ACC112 (cell line): ENCODE measurements around the gene WFIKKN2.
"Not testable (repeated sequence)": the region's sequence is repeated elsewhere in the genome, so short reads cannot be mapped to it uniquely, and the experiment has no call there.

ENCODE experiments used
- H2AFZ ChIP-seq: fragments of 200-600 bp; sonication (generic); one replicate; pipeline ENCODE4 v1.6.0; 2017; ENCODE audit warnings: antibody characterized with exemption, low read length; ENCODE audit not compliant: unreplicated experiment
- H3K27ac ChIP-seq: fragments of 200-600 bp; sonication (generic); 2 replicates; pipeline ENCODE4 v1.5.1; 2014; ENCODE audit warnings: low read depth, mild to moderate bottlenecking, antibody characterized with exemption, low read length, moderate library complexity
- H3K27me3 ChIP-seq: fragments of 200-600 bp; sonication (generic); 2 replicates; pipeline ENCODE4 v1.6.1; 2014; ENCODE audit warnings: mild to moderate bottlenecking, antibody characterized with exemption, low read length, moderate library complexity, mixed read lengths; ENCODE audit not compliant: insufficient read depth
- H3K36me3 ChIP-seq: fragments of 200-600 bp; sonication (generic); 2 replicates; pipeline ENCODE4 v1.6.1; 2016; ENCODE audit warnings: mild to moderate bottlenecking, antibody characterized with exemption, low read length, moderate library complexity, mixed read lengths; ENCODE audit not compliant: insufficient read depth
- H3K4me1 ChIP-seq: fragments of 200-600 bp; sonication (generic); one replicate; pipeline ENCODE4 v1.6.1; 2016; ENCODE audit warnings: low read length, mixed read lengths; ENCODE audit not compliant: insufficient read depth, unreplicated experiment, control insufficient read depth
- H3K4me3 ChIP-seq: fragments of 200-600 bp; sonication (generic); 2 replicates; pipeline ENCODE4 v1.5.1; 2014; ENCODE audit warnings: mild to moderate bottlenecking, low read depth, low read length
- H3K79me2 ChIP-seq: fragments of 200-600 bp; sonication (generic); one replicate; pipeline ENCODE4 v1.6.0; 2016; ENCODE audit warnings: low read length; ENCODE audit not compliant: control insufficient read depth, unreplicated experiment, insufficient read depth

WFIKKN2 gene

GRCh38 chr17:50866950-50867362 is 31.6 kb downstream of the WFIKKN2 start:
- Histone ChIP-seq H3K36me3 (peaks cover 7% of the 10 kb centered on the region), H3K27me3 (no peaks in the 10 kb centered on the region), H3K79me2 (peaks cover 32% of the 10 kb centered on the region), H2AFZ (peak overlapping the region; percentile 76), H3K27ac (peak overlapping the region; percentile 92), H3K4me3 (peak overlapping the region; percentile 100), H3K4me1 (peaks cover 19% of the 10 kb centered on the region)

- Histone ChIP-seq H3K27ac (peak overlapping the region; percentile 92), H3K4me1 (peaks cover 19% of the 10 kb centered on the region), H3K27me3 (no peaks in the 10 kb centered on the region), H2AFZ (peak overlapping the region; percentile 83), H3K4me3 (peak overlapping the region; percentile 100), H3K79me2 (peaks cover 32% of the 10 kb centered on the region), H3K36me3 (peaks cover 7% of the 10 kb centered on the region)
Measured at GRCh38 chr17:50867363-50868139, 32.2 kb downstream of the WFIKKN2 start.

GRCh38 chr17:50868140-50868438 is 32.7 kb downstream of the WFIKKN2 start:
- peaks cover 29% of the 10 kb centered on the region for H3K79me2 ChIP-seq
- peaks cover 2% of the 10 kb centered on the region; the same call in 1 of the 2 replicates for H3K36me3 ChIP-seq
- peaks cover 16% of the 10 kb centered on the region for H3K4me1 ChIP-seq
- H3K4me3 ChIP-seq = peak overlapping the region; percentile 100
- H3K27ac ChIP-seq = peak overlapping the region; percentile 92
- no peaks in the 10 kb centered on the region for H3K27me3 ChIP-seq
- H2AFZ ChIP-seq = peak overlapping the region; percentile 27

- Histone ChIP-seq H2AFZ (peak overlapping the region; percentile 27), H3K4me1 (peaks cover 11% of the 10 kb centered on the region), H3K27ac (peak overlapping the region; percentile 92), H3K79me2 (peaks cover 23% of the 10 kb centered on the region), H3K4me3 (peak overlapping the region; percentile 100), H3K27me3 (no peaks in the 10 kb centered on the region), H3K36me3 (no peaks in the 10 kb centered on the region)
Measured at GRCh38 chr17:50868602-50869001, 33.2 kb downstream of the WFIKKN2 start.

- H3K79me2 ChIP-seq = no peaks in the 10 kb centered on the region
- no peak overlapping the region for H2AFZ ChIP-seq
- H3K4me1 ChIP-seq = peaks cover 9% of the 10 kb centered on the region
- no peak overlapping the region for H3K27ac ChIP-seq
- H3K27me3 ChIP-seq = no peaks in the 10 kb centered on the region
- no peaks in the 10 kb centered on the region for H3K36me3 ChIP-seq
- H3K4me3 ChIP-seq = no peak overlapping the region
Measured at GRCh38 chr17:50871364-50871763, 36.0 kb downstream of the WFIKKN2 start.

GRCh38 chr17:50871898-50872297 is 36.5 kb downstream of the WFIKKN2 start:
- Histone ChIP-seq H3K79me2 (no peaks in the 10 kb centered on the region), H2AFZ (no peak overlapping the region), H3K27ac (no peak overlapping the region), H3K4me1 (peaks cover 9% of the 10 kb centered on the region), H3K36me3 (no peaks in the 10 kb centered on the region), H3K4me3 (no peak overlapping the region), H3K27me3 (no peaks in the 10 kb centered on the region)

GRCh38 chr17:50872710-50873424 is 37.5 kb downstream of the WFIKKN2 start:
- Histone ChIP-seq H3K27me3 (no peaks in the 10 kb centered on the region), H3K27ac (no peak overlapping the region), H2AFZ (no peak overlapping the region)

GRCh38 chr17:50875074-50875473 is 39.7 kb downstream of the WFIKKN2 start:
- Histone ChIP-seq H2AFZ (no peak overlapping the region), H3K4me1 (no peaks in the 10 kb centered on the region), H3K27me3 (no peaks in the 10 kb centered on the region), H3K4me3 (no peak overlapping the region), H3K36me3 (no peaks in the 10 kb centered on the region), H3K27ac (no peak overlapping the region), H3K79me2 (no peaks in the 10 kb centered on the region)

More at GRCh38 chr17:50872710-50873424, 37.5 kb downstream of the WFIKKN2 start:
- Histone ChIP-seq H3K4me3 (no peak overlapping the region), H3K36me3 (no peaks in the 10 kb centered on the region), H3K4me1 (peaks cover 9% of the 10 kb centered on the region), H3K79me2 (no peaks in the 10 kb centered on the region)

- not testable (repeated sequence) for H3K27me3 ChIP-seq, H3K4me3 ChIP-seq, H3K79me2 ChIP-seq, H2AFZ ChIP-seq, H3K27ac ChIP-seq, H3K4me1 ChIP-seq, H3K36me3 ChIP-seq
Measured at GRCh38 chr17:50877042-50877441, 41.7 kb downstream of the WFIKKN2 start.

- Histone ChIP-seq H2AFZ (no peak overlapping the region), H3K4me3 (no peak overlapping the region), H3K27ac (no peak overlapping the region), H3K36me3 (no peaks in the 10 kb centered on the region), H3K4me1 (no peaks in the 10 kb centered on the region), H3K79me2 (no peaks in the 10 kb centered on the region), H3K27me3 (no peaks in the 10 kb centered on the region)
Measured at GRCh38 chr17:50877838-50878237, 42.5 kb downstream of the WFIKKN2 start.

- Histone ChIP-seq H3K79me2 (no peaks in the 10 kb centered on the region), H3K27me3 (no peaks in the 10 kb centered on the region), H3K27ac (no peak overlapping the region)
Measured at GRCh38 chr17:50879086-50879485, 43.7 kb downstream of the WFIKKN2 start.

More at GRCh38 chr17:50879086-50879485, 43.7 kb downstream of the WFIKKN2 start:
- Histone ChIP-seq H3K36me3 (no peaks in the 10 kb centered on the region), H3K4me3 (no peak overlapping the region), H2AFZ (no peak overlapping the region), H3K4me1 (no peaks in the 10 kb centered on the region)
